ENCODE data around the gene JAK3.
A peak's percentile ranks its signal among the peaks of the same experiment; 100 is the strongest.

The JAK3 gene

DNA sequence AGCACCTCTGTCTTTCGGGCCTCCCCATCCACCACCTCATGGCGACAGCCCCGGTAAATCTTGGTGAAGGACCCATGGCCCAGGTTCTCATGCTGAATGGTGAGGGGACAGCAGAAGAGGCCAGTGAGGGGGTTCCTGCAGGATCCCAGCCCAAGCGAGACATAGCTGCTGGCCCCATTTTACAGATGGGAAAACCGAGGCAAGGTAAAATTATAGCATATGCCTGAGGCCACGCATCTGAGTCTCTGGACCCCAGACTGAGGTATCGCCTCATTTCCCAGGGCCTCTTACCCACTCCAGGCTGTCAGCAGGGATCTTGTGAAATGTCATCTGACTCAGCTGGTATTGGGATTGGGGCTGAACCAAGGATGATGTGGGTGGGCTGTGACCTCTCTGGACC lies 9.8 kb downstream of the JAK3 start:
- no peak for DNase-seq

DNA sequence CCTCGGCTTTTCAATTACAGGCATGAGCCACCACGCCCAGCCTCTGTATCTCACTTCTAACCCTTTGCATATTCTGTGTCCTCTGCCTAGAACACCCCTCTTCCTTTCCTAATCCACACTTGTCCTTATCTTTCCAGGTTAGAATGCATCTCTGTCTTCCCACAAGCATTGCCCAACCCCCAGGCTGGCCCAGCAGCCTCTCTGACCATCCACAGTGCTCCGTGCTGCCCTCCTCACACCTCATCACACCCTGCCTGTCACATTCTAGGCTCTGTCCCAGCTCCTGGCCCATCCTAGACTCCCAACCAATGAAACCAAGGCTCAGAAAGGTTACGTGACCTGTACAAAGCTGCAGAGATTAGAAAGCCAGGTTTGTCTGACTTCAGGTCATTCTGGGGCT lies 11.3 kb downstream of the JAK3 start:
- no peak for DNase-seq

DNA sequence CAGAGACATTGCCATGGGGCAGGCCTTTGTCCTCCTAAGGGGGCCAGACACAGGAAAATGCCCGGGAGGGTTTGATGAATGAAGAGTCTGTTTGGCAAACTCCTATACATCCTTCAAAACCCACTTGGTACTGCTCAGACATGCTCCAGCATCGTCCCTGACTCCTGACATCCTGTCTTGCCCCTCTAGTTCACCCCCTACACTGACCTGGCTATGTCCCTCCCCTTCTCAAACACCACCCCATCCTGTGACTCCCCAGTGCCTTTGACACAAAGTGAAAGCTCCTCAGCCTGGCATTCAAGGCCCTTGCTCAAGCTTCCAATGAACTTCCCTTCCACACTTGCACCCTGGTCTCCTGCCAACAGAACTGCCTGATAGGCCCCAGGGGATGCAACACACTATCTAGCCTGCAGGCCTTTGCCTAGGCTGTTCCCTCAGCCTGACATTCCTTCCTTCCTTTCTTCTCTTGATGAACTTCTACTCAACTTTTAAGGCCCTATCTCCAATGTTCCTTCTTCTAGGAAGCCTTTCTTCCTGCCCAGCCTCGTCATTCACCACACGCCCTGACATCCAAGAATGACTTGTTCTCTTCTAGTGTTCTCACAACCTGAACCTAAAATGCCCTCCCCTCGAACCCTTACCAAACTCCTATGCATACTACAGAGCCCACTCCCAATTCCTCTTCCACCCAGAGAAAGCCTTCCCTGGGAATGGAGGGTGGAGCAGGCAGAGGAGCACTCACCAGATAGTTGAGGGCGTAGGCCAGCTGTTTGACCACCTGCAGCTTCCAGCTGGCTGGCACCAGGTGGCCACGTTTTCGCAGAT lies 12.4 kb downstream of the JAK3 start:
- no peak for DNase-seq

DNA sequence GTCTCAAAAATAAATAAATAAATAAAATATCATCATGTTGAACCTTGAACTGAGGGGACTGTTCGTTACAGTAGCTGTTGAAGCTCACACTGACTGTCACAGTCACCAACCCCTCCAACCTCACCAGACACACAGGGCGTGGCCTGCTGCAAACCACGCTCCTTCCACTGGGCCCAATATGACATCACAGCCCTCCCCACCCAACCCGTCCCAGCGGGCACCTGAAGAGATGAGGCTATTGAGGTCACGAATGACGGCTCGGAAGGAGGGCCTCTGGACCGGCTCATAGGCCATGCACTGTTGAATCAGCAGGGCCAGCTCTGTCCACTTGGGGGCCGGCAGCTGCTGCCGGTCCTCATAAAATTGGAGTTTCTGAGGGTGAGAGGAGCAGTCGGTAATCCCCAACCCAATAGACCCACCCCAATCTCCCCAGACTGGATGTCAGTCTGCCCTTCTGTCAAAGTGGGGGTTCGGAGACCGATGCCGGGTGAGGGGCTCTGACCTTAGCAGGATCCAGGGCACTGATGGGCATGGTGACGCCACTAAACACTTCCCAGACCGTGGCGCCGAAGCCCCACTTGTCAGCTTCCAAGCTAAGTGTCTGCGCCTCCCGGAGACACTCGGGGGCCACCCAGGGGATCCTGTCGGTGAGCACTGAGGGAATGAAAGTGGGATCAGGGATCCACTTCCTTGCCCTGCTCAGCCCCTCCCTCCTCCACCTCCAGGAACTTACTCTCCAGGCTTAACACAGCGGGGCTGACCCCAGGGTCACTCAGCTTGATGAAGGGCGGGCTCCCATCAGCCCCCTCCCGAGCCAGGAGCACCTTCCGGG lies 13.2 kb downstream of the JAK3 start:
- DNase-seq = no peak

DNA sequence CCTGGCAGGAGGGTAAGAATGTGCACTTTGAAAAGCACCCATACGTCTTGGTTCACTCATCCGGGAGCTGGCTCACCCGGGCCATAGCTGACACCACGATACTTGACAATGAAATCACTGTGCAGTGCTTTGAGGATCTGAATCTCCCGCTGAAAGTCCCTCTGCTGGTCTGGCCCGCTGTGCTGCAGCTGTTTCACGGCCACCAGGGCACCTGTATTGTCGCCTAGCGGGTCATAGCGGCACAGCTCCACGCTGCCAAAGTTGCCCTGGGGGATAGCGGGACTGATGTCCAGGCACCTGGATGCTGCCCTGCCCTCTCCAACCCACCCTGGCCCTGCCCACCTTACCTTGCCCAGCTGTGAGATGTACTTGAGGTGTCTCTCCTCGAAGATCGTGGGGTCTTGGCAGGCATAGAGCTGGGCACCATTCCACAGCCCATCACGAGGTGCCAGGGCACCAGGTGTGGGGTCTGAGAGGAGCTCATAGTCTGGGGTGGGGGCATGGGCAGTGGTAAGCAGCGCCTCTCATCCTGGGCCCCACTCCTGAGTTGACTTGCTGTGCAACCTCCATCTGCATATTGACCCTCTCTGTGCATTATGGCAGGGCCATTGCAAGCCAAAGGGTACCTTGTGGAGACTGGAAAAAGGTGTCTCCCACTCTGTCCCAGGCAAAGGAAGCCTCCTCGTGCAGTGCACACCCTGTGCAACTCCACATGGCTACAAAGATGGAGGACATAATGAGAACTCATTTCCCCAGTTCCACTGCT lies 15.2 kb downstream of the JAK3 start:
- DNase-seq = no peak

- DNase-seq = no peak
Observed at GRCh38 chr19:17831419-17831888, 16.3 kb downstream of the JAK3 start.

GRCh38 chr19:17830567-17831418 lies 17.0 kb downstream of the JAK3 start:
- peak; percentile 75 to 83 for DNase-seq

GRCh38 chr19:17829855-17830566 lies 17.8 kb downstream of the JAK3 start:
- no peak for DNase-seq

DNA sequence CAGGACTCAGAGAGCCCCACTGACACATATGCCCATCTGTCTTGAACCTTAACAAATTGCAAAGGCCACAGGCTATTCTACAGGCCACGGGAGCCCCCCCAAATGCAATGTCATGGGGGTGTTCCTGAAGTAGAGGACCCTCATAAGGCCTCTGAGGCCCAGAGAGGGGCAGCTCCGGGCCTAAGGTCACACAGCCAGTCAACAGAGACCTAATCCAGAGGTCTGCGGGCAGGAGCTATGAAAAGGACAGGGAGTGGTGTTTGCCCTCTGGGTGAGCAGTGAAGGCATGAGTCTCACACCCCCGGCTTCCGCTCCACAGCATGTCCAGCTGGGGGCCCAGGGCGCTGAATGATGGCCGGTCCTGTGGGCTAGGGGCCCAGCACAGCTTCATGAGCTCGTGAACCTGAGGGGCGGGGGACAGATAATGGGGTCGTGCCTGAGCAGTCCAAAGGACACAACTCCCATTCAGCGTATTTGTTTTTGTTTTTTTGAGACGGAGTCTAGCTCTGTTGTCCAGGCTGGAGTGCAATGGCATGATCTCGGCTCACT lies 21.2 kb downstream of the JAK3 start:
- no peak for DNase-seq

- DNase-seq = no peak
Observed at GRCh38 chr19:17824339-17824738, 23.4 kb downstream of the JAK3 start.

DNA sequence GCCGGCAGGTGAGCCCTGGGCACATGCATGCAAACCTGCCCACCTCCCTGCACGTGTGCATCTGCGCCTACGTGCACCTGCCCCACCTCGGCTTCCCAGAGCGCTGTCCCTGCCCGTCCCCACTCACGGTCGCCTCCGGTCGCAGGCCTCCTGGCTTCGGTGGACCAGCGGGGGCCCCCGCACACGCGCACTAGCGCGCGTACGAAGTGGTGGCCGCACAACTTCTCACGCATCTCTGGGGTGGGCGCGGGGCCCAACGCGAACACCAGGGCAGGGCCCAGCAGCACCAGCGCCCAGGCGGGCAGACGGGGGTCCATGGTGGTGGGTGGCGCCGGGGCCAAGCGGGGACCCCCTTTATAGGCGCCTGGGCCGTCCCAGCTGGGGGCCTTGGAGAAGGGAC lies 26.6 kb downstream of the JAK3 start, which contains the start of gene INSL3:
Gene INSL3, minus strand, starts transcription at position 330 of the 400 bp plus-strand sequence. Its CDS starts 13 bp downstream, at position 317.
- no peak for DNase-seq

DNA sequence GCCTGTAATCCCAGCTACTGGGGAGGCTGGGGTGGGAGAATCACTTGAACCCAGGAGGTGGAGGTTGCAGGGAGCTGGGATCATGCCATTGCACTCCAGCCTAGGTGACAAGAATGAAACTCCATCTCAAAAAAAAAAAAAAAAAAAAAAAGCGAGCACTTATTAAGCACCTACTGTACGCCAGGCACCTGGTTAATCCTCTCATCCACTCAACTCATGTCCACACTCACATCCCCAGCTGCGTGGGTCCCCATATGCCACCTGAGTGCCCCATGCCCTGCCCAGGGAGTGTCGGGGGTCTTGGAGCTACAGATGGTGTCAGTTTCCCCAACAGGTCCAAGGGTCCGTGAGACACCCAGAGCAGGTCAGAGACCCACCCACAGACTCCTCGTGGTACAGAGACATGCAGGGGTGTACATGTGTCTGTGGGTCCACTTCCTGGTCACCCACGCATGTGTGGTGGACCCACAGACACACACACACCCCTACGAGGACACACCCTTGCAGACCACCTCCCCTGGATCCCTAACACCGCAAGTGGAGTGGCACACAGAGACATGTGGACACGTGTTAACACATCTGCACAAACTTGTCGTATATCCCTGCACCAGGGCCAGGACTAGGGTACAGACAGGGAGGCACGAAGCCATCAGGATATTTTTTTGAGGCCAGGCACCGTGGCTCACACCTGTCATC lies 30.0 kb downstream of the JAK3 start:
- no peak for DNase-seq

GRCh38 chr19:17812099-17812498 lies 35.7 kb downstream of the JAK3 start:
- no peak for DNase-seq

GRCh38 chr19:17811681-17812080 lies 36.1 kb downstream of the JAK3 start:
- no peak for DNase-seq

- no peak for DNase-seq
Observed at GRCh38 chr19:17811103-17811502, 36.7 kb downstream of the JAK3 start.

DNA sequence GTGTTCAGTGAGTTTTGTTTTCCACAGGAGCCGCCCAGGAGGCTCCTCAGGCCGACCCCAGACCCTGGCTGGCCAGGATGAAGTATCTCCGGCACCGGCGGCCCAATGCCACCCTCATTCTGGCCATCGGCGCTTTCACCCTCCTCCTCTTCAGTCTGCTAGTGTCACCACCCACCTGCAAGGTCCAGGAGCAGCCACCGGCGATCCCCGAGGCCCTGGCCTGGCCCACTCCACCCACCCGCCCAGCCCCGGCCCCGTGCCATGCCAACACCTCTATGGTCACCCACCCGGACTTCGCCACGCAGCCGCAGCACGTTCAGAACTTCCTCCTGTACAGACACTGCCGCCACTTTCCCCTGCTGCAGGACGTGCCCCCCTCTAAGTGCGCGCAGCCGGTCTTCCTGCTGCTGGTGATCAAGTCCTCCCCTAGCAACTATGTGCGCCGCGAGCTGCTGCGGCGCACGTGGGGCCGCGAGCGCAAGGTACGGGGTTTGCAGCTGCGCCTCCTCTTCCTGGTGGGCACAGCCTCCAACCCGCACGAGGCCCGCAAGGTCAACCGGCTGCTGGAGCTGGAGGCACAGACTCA lies 40.0 kb downstream of the JAK3 start:
- no peak for DNase-seq

GRCh38 chr19:17806945-17807344 lies 40.8 kb downstream of the JAK3 start:
- no peak for DNase-seq

GRCh38 chr19:17805427-17805826 lies 42.4 kb downstream of the JAK3 start:
- no peak for DNase-seq

DNA sequence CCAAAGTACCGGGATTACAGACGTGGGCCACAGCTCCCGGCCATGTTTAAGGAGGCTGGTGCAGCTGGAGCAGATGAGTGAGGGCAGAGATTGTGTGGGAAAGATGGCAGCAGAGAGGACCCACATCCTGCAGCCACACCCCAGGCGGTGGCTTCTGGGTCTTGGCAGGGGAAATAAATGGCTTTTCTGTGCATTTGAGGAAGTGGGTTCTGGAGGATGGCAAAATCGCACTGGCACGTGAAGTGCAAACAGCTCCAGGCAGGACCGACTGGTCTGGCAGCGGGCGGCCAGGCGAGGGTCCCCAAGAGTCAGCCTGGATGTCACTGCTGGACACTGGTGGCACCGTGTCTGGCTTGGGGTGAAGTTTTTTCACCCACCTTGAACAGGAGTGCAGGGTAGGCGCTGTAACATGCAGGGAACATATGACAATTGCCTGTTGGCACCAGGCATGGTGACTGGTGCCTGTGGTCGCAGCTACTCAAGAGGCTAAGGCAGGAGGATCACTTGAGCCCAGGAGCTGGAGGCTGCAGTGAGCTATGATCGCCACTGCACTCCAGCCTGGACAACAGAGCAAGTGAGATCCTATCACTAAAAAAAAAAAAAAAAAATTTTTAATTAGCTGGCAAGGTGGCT lies 44.4 kb downstream of the JAK3 start:
- no peak for DNase-seq

Measured in activated T-cell treated with anti-CD3 and anti-CD28 coated beads, Interleukin-2, amount 50 U/mL, for 48 hours (primary cell).